Activated CD8-positive, alpha-beta memory T cell treated with anti-CD3 and anti-CD28 coated beads for 24 hours (primary cell): ENCODE data around the gene TMEM9B.

Source experiments
- DNase-seq: peaks from one replicate; pipeline ENCODE4 v3.0.0-alpha.2; 2020

TMEM9B gene

DNA sequence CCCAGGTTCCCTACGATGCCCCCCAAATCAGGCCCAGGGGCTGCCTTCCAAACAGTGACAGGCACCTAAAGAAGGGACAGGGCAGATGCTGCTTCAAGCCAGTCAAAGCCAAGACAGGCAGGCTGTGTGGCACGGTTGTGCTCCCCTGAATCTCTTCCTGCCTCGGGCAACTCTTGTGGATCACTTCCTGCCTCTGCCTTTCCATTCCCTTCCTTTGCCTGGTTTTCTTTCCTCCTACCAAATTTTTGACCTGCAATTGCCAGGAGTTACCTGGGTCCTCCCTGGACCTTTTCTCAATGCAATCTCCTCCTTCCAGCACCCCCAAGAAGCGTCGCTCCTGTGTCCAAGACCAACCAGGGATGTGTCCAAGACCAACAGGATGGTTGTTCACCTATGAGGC is 37.0 kb downstream of the TMEM9B start:
- DNase-seq = no peak

DNA sequence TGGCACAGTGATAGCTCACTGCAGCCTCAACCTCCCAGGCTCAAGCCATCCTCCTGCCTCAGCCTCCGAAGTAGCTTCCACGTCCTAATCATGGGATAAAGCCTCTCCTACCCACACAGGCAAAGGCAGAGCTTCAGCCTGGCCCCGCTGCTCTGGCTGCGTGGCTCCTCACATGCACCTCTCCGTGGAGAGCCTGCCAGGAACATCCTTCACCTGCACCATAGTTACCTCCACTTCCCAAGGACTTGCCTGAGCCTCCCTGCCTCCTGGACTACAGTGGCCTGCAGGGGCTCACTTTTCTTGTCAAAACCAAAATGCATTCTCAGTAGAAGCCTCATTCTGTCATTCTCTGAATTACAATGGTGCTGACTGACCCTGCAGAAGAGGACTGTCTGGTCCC is 38.0 kb downstream of the TMEM9B start:
- DNase-seq = no peak

DNA sequence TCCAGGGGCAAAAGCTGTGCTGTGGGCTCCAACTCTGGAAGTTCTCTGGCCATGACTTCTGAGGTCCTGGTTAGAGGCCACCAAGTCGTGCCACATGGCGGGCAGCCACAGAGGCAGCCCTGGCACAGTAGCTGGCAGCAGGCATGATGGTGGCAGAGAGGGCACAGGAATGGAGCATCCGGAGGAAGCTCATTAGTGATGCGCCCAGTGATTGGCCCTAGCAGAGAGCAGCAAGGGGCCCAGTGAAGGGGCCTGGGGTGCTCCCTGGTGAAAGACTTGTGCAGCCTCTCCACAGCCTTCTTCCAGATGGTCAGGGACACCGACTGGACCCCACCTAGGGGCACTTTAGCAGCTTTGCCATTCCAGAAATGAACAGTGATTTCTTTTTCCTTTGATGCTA is 38.5 kb downstream of the TMEM9B start:
- DNase-seq = no peak

DNA sequence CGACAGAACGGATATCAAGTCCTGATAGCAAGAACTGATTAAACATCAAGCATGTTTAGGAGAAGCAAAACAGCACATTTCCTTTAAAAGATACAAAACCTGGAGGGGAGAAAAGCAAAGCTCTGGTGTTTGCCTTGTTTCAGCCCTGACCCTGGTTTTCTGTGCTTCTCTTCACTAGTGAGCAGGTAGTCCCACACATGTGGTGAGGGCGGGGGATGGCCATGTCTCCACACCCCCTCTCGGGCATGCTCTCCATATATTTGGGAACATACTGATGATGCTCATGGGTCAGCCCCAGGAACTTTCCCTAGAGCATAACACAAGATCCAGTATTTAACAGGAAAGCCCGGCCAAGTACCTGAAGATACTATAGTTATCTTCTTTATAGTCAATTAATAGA is 41.6 kb downstream of the TMEM9B start:
- DNase-seq = no peak

DNA sequence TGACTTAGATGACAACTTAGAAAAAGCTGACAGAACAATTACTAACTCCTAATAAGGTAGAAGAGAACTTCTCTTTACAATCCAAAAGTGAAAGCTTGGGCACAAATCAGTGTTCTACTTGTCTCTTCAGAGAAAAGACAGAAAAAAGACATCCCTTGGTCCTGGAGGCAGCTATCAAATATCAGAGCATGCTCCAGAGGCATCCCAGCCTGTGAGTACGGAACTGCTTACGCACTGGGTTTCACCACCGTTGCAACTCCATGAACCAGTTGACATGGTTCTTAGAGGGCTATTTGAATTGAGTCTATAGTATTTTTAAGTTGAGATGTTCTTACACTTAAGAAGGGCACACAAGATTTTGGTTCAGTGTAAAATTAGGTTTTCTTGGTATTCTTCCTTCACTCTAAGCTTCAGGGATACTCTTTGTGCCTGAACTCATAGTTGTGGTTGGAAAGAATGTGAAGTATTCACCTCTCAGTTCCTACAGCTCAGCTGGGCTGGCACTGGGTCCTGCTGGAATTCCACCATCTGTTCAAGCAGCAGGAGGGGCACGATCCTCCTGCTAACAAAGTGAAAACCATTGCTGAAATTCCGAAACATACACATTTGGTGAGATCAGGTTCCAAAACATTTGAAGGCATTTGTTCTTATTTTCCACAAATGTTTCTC is 47.0 kb downstream of the TMEM9B start:
- DNase-seq = no peak

DNA sequence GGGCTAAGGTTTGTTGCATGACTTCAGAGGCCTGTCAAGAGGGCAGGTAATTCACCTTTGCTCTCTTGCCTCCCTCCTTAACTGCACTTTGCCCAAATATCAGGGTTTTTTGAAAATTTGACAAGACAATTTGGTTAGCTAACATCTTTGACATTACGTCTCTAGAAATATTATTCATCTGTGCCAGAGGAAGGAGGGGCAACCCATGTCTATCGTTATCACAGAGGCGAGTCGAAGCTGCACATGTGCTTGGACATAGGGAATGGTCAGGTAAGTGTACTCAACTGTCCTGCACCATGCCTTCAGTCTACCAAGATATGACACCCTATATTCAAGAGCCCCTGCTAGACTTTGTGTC is 49.6 kb downstream of the TMEM9B start:
- DNase-seq = no peak

DNA sequence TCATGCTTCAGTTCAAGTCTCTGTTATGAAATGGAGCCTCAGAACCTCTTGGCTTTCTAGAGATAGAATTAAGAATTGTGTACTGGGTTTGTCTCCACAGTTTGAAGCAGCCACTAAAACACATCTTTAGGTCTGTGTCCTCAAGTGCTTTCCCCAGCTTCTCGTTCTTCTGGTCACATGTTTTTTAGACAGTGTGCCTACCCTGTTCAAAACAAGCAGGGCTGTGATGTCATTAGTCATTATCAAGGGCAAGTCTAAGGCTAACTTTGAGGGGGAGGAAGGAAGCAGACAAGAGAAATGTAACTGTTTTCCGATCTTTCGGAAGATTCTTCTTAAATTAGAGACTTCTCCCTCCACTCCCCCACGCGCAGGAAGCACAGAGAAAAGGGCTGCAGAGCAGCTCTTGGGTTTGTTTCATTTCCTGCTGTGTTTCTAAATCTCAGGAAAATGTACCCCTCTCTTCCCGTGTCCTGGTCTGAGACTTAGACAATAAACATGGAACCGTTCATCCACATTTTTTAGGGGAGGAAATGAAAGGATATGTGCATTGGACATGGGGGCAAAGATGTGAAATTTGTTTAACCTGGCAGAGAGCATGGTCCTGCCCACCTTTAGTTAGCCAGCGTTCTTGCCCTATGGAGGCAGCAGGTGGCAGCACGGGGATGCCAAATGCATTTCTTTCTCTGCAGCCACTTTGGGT is 50.1 kb downstream of the TMEM9B start:
- peak; percentile 73 for DNase-seq

DNA sequence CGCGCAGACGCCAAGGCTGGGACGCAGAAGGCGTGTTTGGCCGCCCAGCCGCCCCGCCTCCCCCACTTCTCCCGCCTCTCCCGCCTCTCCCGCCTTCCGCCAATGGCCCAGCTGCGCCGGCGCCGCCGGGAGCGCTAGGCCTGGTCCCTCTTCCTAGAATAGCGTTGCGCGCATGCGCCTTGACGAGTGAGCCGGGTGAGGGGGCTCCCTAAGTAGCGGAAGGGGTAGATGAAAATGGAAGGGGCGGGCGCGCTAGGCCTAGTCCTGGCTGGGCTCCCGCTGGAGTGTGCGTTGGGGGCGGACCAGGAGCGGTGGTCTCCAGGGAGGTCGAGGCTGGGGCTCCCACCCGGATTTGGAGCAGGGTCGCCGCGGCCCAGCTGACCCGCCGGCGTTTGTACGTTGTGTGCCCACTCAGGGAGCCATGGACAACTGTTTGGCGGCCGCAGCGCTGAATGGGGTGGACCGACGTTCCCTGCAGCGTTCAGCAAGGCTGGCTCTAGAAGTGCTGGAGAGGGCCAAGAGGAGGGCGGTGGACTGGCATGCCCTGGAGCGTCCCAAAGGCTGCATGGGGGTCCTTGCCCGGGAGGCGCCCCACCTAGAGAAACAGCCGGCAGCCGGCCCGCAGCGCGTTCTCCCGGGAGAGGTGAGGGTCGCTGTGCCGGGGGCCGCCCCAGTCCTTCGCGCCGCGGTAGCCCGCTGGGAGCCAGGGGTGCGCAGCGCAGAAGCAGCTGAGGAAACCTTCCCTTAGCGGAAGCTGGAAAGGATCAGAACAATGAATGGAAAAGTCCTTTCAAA is 53.0 kb downstream of the TMEM9B start, which contains the start of gene AKIP1:
AKIP1 (plus strand) TSS at position 161 of the 795 bp plus-strand sequence; CDS start at position 422, 261 bp downstream.
- peak; percentile 92 for DNase-seq

DNA sequence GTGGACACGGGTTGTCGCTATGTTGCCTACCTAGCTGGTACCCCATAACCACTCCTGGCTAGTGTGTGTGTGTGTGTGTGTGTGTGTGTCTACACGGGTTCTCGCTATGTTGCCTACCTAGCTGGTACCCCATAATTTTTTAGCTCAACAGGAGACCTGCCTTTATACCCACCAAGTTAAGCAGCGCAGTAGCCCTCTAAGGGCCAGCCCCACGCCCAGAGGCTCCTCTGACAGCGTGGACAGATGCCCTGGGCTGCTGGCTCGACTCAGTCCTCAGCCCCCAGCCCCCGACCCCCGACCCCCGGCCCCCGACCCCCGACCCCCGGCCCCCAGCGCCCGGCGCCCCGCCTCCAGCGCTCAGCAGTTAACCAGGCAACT is 53.6 kb downstream of the TMEM9B start:
- no peak for DNase-seq

DNA sequence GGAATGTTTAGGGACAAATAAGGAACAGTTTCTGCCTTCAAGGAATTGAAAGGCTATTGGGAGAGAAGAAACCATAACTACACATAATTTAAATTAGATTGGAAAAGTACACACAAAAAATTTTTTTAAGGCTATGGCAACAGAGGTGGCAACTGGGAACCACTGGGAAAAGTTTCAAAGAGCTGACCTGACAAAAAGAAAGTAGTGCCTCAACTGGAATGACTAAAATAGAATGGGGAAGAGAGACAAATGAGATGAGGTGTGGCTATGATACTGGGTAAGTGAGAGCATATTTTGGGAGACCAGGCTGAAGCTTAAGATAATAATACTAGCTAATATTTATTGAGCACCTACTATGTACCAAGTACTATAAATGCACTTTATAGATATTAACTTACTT is 56.1 kb downstream of the TMEM9B start:
- DNase-seq = no peak

DNA sequence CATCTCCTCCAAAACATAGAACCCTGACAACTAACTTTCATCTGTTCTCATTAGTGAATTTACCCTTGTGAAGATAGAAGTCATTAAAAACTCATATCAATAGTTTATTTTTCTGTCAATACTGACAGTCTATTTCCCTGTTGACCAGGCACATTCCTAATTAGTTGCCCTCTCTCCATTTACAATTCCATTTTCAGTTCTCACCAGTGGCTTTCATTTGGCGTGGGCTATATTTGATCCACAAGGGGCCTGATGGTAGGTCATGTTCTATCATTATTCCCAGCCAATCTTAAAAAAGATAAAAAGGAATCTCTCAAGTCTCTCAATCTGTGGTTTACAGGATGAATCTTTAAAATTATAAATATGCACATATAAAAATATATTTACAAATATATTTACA is 57.1 kb downstream of the TMEM9B start:
- DNase-seq = no peak

DNA sequence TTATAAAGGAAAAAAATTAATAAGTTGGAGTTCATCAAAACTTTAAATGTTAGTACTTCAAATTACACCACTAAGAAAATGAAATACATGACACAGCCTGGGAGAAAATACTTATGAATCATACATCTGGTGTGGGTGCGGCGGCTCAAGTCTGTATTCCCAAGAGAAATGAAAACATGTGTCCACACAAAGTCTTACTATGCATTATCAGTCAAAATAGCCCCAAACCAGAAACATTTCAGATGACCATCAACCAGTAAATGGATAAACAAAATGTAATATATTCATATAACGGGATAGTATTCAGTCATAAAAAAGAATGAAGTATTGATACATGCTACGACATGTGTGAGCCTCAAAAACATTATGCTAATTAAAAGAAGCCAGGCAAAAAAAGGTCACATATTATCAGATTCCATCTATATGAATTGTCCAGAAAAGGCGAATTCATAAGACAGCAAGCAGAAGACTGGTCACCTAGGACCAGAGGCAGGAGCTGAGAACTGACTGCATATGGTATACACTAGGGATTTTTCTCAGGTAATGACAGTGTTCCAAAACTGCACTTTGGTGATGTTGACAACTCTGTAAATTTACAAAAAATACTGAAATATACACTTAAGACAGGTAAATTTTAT is 58.6 kb downstream of the TMEM9B start:
- DNase-seq = no peak

DNA sequence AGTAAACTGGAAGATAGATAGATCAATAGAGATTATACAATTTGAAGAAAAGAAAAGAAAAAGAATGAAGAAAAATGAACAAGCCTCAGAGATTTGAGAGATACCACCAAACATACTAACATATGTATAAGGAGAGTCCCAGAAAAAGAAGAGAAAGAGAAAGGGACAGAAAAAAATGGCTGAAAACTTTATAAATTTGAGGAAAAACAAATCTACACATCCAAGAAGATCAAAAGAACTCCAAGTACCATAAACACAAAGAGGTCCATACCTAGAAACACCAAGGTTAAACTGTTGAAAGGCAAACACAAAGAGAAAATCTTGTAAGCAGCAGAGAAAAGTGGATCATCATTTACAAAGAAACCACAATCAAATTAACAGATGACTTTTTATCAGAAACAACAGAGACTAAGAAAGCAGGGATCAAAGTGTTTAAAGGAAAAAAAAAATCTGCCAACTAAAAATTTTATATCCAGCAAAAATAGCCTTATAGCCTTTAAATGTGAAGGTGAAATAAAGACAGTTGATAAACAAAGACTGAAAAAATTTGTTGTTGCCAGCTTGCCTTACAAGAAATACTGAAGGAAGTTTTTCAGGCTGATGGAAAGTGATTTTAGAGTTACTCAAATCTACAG is 65.0 kb downstream of the TMEM9B start:
- no peak for DNase-seq
